NCI-H2171 (cell line): Measurements from ENCODE around the gene MBTPS2.

Experiments used
- DNase-seq: peaks from one replicate; lab custom pipeline; 2025; lab: John Stamatoyannopoulos, UW

Gene MBTPS2

DNA sequence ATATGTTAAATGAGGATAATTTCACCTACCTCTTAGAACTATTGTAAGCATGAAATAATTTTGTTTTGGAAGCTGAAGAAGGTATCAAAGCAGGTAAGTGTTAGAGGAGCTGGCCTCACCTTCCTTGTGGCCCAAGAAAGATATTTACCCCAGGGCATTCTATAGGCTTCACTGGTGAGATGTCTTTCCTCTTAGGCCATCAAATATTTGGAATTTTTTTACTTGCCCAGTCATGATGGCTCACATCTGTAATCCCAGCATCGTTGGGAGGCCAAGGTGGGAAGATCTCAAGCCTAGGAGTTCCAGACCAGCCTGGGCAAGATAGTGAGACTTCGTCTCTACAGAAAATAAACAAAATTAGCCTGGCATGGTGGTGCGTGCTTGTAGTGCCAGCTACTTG, 95.0 kb downstream of the MBTPS2 start:
- DNase-seq, result no peak
